ENCODE data around the gene FAM219B. TPM values are rescaled to one million over a fixed set of nuclear protein-coding genes. Genes with fewer than 3 reads are reported as not detected.

FAM219B gene
- total RNA-seq, 1 experiment from 2014 or later = 64.3 TPM

DNA sequence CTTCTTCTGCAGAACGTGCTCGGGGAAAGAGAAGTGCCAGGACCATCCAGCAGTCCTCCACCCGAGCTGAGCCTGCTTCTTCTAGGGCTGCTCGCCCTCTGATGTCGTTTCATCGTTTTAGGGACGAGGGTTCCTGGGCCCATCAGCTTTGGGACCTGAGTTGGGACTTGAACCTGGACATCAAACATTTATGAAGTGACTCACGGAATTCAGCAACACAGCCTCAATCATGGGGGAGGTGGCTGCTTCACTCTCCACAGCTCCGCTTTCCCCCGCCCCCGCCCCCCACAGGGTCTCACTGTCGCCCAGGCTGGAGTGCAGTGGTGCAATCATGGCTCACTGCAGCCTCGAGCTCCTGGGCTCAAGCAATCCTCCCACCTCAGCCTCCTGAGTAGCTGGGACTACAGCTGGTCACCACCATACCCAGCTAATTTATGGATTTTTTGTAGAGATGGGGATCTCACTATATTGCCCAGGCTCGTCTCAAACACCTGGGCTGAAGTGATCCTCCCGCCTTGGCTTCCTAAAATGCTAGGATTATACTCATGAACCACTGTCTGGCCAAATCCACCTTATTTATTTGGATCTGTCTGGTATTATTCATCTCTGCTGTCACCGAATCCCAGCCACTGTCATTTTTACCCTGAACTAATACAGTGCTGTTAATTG lies 32.8 kb downstream of the FAM219B start:
- intact Hi-C loops (cut with micrococcal nuclease) = loop anchor here (2.0 kb wide), 1 partner anchor 31 kb away; the partner anchor contains the start of gene ULK3
- ChIA-PET CTCF (no interaction called here), RAD21 (ENCODE audit: low non-redundant PET in 1 of 2, low total read pairs in 2 of 2, uncharacterized antibody in 2 of 2, unreplicated experiment in 2 of 2) (no interaction called here), POLR2A (no interaction called here)
- H3K27me3 ChIP-seq (ENCODE audit: insufficient read depth, low read length) = no peaks in the 10 kb centered on the region
- H3K4me2 ChIP-seq (ENCODE audit: low read length) = peak overlapping the region; percentile 98
- TF ChIP-seq SIN3A (IDR thresholded peaks at IDR 0.05; ENCODE audit: low read depth) (no peak), POLR2A (IDR thresholded peaks at IDR 0.05; ENCODE audit: borderline replicate concordance, extremely low read depth, insufficient read depth, insufficient read length) (no peak)
- TF ChIP-seq, protein P1, sequence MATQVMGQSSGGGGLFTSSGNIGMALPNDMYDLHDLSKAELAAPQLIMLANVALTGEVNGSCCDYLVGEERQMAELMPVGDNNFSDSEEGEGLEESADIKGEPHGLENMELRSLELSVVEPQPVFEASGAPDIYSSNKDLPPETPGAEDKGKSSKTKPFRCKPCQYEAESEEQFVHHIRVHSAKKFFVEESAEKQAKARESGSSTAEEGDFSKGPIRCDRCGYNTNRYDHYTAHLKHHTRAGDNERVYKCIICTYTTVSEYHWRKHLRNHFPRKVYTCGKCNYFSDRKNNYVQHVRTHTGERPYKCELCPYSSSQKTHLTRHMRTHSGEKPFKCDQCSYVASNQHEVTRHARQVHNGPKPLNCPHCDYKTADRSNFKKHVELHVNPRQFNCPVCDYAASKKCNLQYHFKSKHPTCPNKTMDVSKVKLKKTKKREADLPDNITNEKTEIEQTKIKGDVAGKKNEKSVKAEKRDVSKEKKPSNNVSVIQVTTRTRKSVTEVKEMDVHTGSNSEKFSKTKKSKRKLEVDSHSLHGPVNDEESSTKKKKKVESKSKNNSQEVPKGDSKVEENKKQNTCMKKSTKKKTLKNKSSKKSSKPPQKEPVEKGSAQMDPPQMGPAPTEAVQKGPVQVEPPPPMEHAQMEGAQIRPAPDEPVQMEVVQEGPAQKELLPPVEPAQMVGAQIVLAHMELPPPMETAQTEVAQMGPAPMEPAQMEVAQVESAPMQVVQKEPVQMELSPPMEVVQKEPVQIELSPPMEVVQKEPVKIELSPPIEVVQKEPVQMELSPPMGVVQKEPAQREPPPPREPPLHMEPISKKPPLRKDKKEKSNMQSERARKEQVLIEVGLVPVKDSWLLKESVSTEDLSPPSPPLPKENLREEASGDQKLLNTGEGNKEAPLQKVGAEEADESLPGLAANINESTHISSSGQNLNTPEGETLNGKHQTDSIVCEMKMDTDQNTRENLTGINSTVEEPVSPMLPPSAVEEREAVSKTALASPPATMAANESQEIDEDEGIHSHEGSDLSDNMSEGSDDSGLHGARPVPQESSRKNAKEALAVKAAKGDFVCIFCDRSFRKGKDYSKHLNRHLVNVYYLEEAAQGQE (IDR thresholded peaks at IDR 0.05; ENCODE audit: low read depth) = no peak
- no peaks in the 10 kb centered on the region for H4K20me1 ChIP-seq (ENCODE audit: insufficient read depth)
- H3K27ac ChIP-seq (ENCODE audit: low read depth, low read length) = peak overlapping the region; percentile 12; the same call in 1 of the 2 replicates
- H3K9me3 ChIP-seq (ENCODE audit: control insufficient read depth in 1 of 2, insufficient read depth in 1 of 2, low read depth in 1 of 2, low read length in 2 of 2) = no peaks in the 10 kb centered on the region
- peak; percentile 27 for ATAC-seq
- H3K9ac ChIP-seq (ENCODE audit: low read length) = peak overlapping the region; percentile 83
- H3K4me1 ChIP-seq (ENCODE audit: control insufficient read depth in 1 of 2, insufficient read depth in 2 of 2, low read length in 2 of 2) = peaks cover 0 to 23% of the 10 kb centered on the region in 2 experiments; a peak in 2 of 4 replicates
- no TSS peak for BruUV-seq (replicated peaks)
- DNase-seq (ENCODE audit: low read depth, low spot score) = no peak
- no peaks in the 10 kb centered on the region for H3K9me2 ChIP-seq (ENCODE audit: insufficient read depth)
- peak overlapping the region; percentile 84 to 89 for H3K4me3 ChIP-seq (replicated peaks in 1 of 2; ENCODE audit: low read depth in 1 of 2, low read length in 2 of 2)
- no peaks in the 10 kb centered on the region for H3K36me3 ChIP-seq (ENCODE audit: control insufficient read depth in 1 of 2, insufficient read depth in 2 of 2, low read length in 2 of 2)
- peaks cover 39% of the 10 kb centered on the region for H3K79me2 ChIP-seq (ENCODE audit: insufficient read depth, low read length)
- peak overlapping the region; percentile 71 for H2AFZ ChIP-seq (ENCODE audit: low read depth, low read length, poor library complexity, severe bottlenecking)

All from HCT116 (cell line).